Activated CD4-positive, alpha-beta T cell treated with anti-CD3 and anti-CD28 coated beads, Interleukin-2, amount 10 ng/mL, durations not matched to agents 7 days and 5 days (primary cell): ENCODE data around the gene PRMT1. TPM values are rescaled to one million over a fixed set of nuclear protein-coding genes. Genes with fewer than 3 reads are reported as not detected.

Experiments used
- CTCF ChIA-PET: fragments of 350-600 bp; sonication (Branson Sonifier 250); formaldehyde crosslinking; loops from one replicate; lab custom pipeline; 2021; ENCODE audit warnings: antibody characterized with exemption; lab: Charles Lee
- POLR2A ChIA-PET: fragments of 350-600 bp; sonication (Branson Sonifier 250); formaldehyde crosslinking; loops from one replicate; lab custom pipeline; 2021; ENCODE audit warnings: antibody characterized with exemption; lab: Charles Lee
- DNase-seq: peaks from one replicate; pipeline ENCODE4 v3.0.0-alpha.2; 2020
- H3K27ac Mint-ChIP-seq: one replicate; pipeline ENCODE4 v1.8.0; 2021; ENCODE audit warnings: mild to moderate bottlenecking, moderate library complexity, mixed read lengths
- H3K27me3 Mint-ChIP-seq: one replicate; pipeline ENCODE4 v1.8.0; 2021; ENCODE audit warnings: mixed read lengths
- H3K36me3 Mint-ChIP-seq: one replicate; pipeline ENCODE4 v1.8.0; 2021; ENCODE audit warnings: low read depth, mixed read lengths
- H3K4me1 Mint-ChIP-seq: one replicate; pipeline ENCODE4 v1.8.0; 2021; ENCODE audit warnings: mixed read lengths
- H3K4me3 Mint-ChIP-seq: one replicate; pipeline ENCODE4 v1.8.0; 2021; ENCODE audit warnings: mild to moderate bottlenecking, moderate library complexity, mixed read lengths
- H3K9me3 Mint-ChIP-seq: one replicate; pipeline ENCODE4 v1.8.0; 2021; ENCODE audit warnings: mixed read lengths
- microRNA-seq: library from miRNA; unstranded; fragments of <30 nt; microRNA quantifications from one replicate; pipeline ENCODE4 v1.2.0, GENCODE V29; 2021; ENCODE audit warnings: borderline microRNAs expressed, borderline replicate concordance
- total RNA-seq, 2 experiments: library from RNA; stranded (reverse); gene quantifications; one replicate each; pipeline ENCODE4 v1.2.3, GENCODE V29; 2021

PRMT1 gene
- total RNA-seq, 2 experiments from 2014 or later: 125 to 130 TPM

GRCh38 chr19:49727217-49728030, 50.4 kb downstream of the PRMT1 start:
- no peaks in the 10 kb centered on the region for H3K36me3 Mint-ChIP-seq
- H3K27ac Mint-ChIP-seq: no peak overlapping the region
- peaks cover 3% of the 10 kb centered on the region for H3K4me1 Mint-ChIP-seq
- no peaks in the 10 kb centered on the region for H3K9me3 Mint-ChIP-seq
- DNase-seq: no peak
- POLR2A ChIA-PET: no interaction called here
- no peaks in the 10 kb centered on the region for H3K27me3 Mint-ChIP-seq
- CTCF ChIA-PET: interaction anchor here (0.7 to 1.1 kb wide), 3 partner anchors 10 to 121 kb away, joined by 3 to 5 read pairs (median 3); no protein-coding TSS in a partner anchor
- H3K4me3 Mint-ChIP-seq: no peak overlapping the region

- POLR2A ChIA-PET: no interaction called here
These were observed 53.1 kb downstream of the PRMT1 start for GRCh38 chr19:49730166-49730565.

More at GRCh38 chr19:49730166-49730565, 53.1 kb downstream of the PRMT1 start:
- H3K36me3 Mint-ChIP-seq: no peaks in the 10 kb centered on the region
- no peak overlapping the region for H3K27ac Mint-ChIP-seq
- H3K4me1 Mint-ChIP-seq: peaks cover 3% of the 10 kb centered on the region
- H3K27me3 Mint-ChIP-seq: no peaks in the 10 kb centered on the region
- DNase-seq: no peak
- H3K9me3 Mint-ChIP-seq: no peaks in the 10 kb centered on the region
- CTCF ChIA-PET: interaction anchor here (2.5 kb wide), 1 partner anchor 12 kb away, joined by 13 read pairs; no protein-coding TSS in a partner anchor
- no peak overlapping the region for H3K4me3 Mint-ChIP-seq

Small RNA genes within 50 kb of the gene (microRNA-seq; reads per million reads assigned to microRNA genes)
- not detected for gene MIR5088

Other genes with a start within 250 kb of the PRMT1 start
- under 1 TPM; 0.15 to 0.25 TPM for gene SLC17A7, start 235.7 kb upstream of the PRMT1 start, total RNA-seq
- 100 to 1,000 TPM; 146 to 176 TPM for gene PIH1D1, start 225.5 kb upstream of the PRMT1 start, total RNA-seq
- 10 to 100 TPM; 49.2 to 60.4 TPM for gene ALDH16A1, start 224.0 kb upstream of the PRMT1 start, total RNA-seq
- 100 to 1,000 TPM; 348 to 355 TPM for gene FLT3LG, start 203.1 kb upstream of the PRMT1 start, total RNA-seq
- gene RPL13A, start 189.7 kb upstream of the PRMT1 start, total RNA-seq: 1,000 to 10,000 TPM; 2,327 to 2,349 TPM
- gene RPS11, start 180.8 kb upstream of the PRMT1 start, total RNA-seq: 1,000 to 10,000 TPM; 1,996 to 2,084 TPM
- gene FCGRT, start 164.6 kb upstream of the PRMT1 start, total RNA-seq: 10 to 100 TPM; 25.0 to 27.4 TPM
- gene RCN3, start 149.3 kb upstream of the PRMT1 start, total RNA-seq: 1 to 10 TPM; 4.2 TPM
- gene NOSIP, start 96.7 kb upstream of the PRMT1 start, total RNA-seq: 100 to 1,000 TPM; 288 TPM
- 1 to 10 TPM; 1.1 TPM for gene PRRG2, start 96.0 kb upstream of the PRMT1 start, total RNA-seq
- 10 to 100 TPM; 41.5 to 45.9 TPM for gene PRR12, start 86.1 kb upstream of the PRMT1 start, total RNA-seq
- 1 to 10 TPM; 9.0 to 9.5 TPM for gene RRAS, start 37.1 kb upstream of the PRMT1 start, total RNA-seq
- 10 to 100 TPM; 48.1 to 59.9 TPM for gene SCAF1, start 35.1 kb upstream of the PRMT1 start, total RNA-seq
- 100 to 1,000 TPM; 157 to 168 TPM for gene IRF3, start 11.4 kb upstream of the PRMT1 start, total RNA-seq
- 10 to 100 TPM; 73.9 to 80.7 TPM for gene BCL2L12, start 11.3 kb upstream of the PRMT1 start, total RNA-seq
- 1 to 10 TPM; 3.7 to 4.9 TPM for gene ADM5, start 12.3 kb downstream of the PRMT1 start, total RNA-seq
- gene CPT1C, start 13.8 kb downstream of the PRMT1 start, total RNA-seq: 1 to 10 TPM in 1 of 2 experiments, under 1 TPM in 1; 0.79 to 1.3 TPM
- gene TSKS, start 86.0 kb downstream of the PRMT1 start, total RNA-seq: 1 to 10 TPM; 4.5 to 5.4 TPM
- gene AP2A1, start 89.7 kb downstream of the PRMT1 start, total RNA-seq: 10 to 100 TPM; 77.2 to 87.9 TPM
- 10 to 100 TPM; 13.3 to 13.9 TPM for gene FUZ, start 136.0 kb downstream of the PRMT1 start, total RNA-seq
- 10 to 100 TPM; 57.9 to 62.7 TPM for gene MED25, start 141.0 kb downstream of the PRMT1 start, total RNA-seq
- 10 to 100 TPM; 60.7 to 76.8 TPM for gene PTOV1, start 173.9 kb downstream of the PRMT1 start, total RNA-seq
- gene PNKP, start 190.3 kb downstream of the PRMT1 start, total RNA-seq: 100 to 1,000 TPM; 105 to 131 TPM
- gene AKT1S1, start 200.1 kb downstream of the PRMT1 start, total RNA-seq: 10 to 100 TPM; 17.5 to 18.9 TPM
- gene TBC1D17, start 200.4 kb downstream of the PRMT1 start, total RNA-seq: 10 to 100 TPM; 33.2 to 33.8 TPM
- 1 to 10 TPM; 3.7 to 4.2 TPM for gene IL4I1, start 219.6 kb downstream of the PRMT1 start, total RNA-seq